ENCODE measurements around the gene CTSD. TPM values are rescaled to one million over a fixed set of nuclear protein-coding genes. Genes with fewer than 3 reads are reported as not detected.

Gene CTSD
- total RNA-seq, 6 experiments from 2014 or later, result 212 to 240 (median 229) TPM

GRCh38 chr11:1782031-1782590 is 18.4 kb upstream of the CTSD start:
- Mint-ChIP-seq H3K9me3 (no peaks in the 10 kb centered on the region), H3K36me3 (ENCODE audit: low read depth) (no peaks in the 10 kb centered on the region), H3K27ac (no peak overlapping the region), H3K4me1 (ENCODE audit: low read depth) (peaks cover 19% of the 10 kb centered on the region), H3K27me3 (ENCODE audit: insufficient read depth) (peaks cover 41% of the 10 kb centered on the region), H3K4me3 (no peak overlapping the region)
- TF ChIP-seq CTCF (IDR thresholded peaks at IDR 0.05), result no peak
- no peak for DNase-seq

GRCh38 chr11:1781593-1781975 is 17.9 kb upstream of the CTSD start:
- no peak for DNase-seq
- peaks cover 19% of the 10 kb centered on the region for H3K4me1 Mint-ChIP-seq (ENCODE audit: low read depth)
- H3K27me3 Mint-ChIP-seq (ENCODE audit: insufficient read depth), result peaks cover 40% of the 10 kb centered on the region
- no peak overlapping the region for H3K27ac Mint-ChIP-seq
- TF ChIP-seq CTCF (IDR thresholded peaks at IDR 0.05), result no peak
- no peak overlapping the region for H3K4me3 Mint-ChIP-seq
- H3K36me3 Mint-ChIP-seq (ENCODE audit: low read depth), result no peaks in the 10 kb centered on the region
- H3K9me3 Mint-ChIP-seq, result no peaks in the 10 kb centered on the region

GRCh38 chr11:1780700-1781592 is 17.2 kb upstream of the CTSD start:
- Mint-ChIP-seq H3K9me3 (no peaks in the 10 kb centered on the region), H3K4me3 (no peak overlapping the region), H3K36me3 (ENCODE audit: low read depth) (no peaks in the 10 kb centered on the region), H3K4me1 (ENCODE audit: low read depth) (peaks cover 12% of the 10 kb centered on the region), H3K27me3 (ENCODE audit: insufficient read depth) (peaks cover 39% of the 10 kb centered on the region), H3K27ac (no peak overlapping the region)
- no peak for TF ChIP-seq CTCF (IDR thresholded peaks at IDR 0.05)
- no peak for DNase-seq

- Mint-ChIP-seq H3K27me3 (ENCODE audit: insufficient read depth) (peaks cover 37% of the 10 kb centered on the region), H3K27ac (no peak overlapping the region), H3K4me1 (ENCODE audit: low read depth) (peaks cover 10% of the 10 kb centered on the region), H3K36me3 (ENCODE audit: low read depth) (no peaks in the 10 kb centered on the region), H3K4me3 (no peak overlapping the region), H3K9me3 (no peaks in the 10 kb centered on the region)
- TF ChIP-seq CTCF (IDR thresholded peaks at IDR 0.05), result no peak
- DNase-seq, result no peak
Observed at GRCh38 chr11:1779806-1780699, 16.3 kb upstream of the CTSD start.

- Mint-ChIP-seq H3K27me3 (ENCODE audit: insufficient read depth) (peaks cover 34% of the 10 kb centered on the region), H3K27ac (no peak overlapping the region), H3K4me1 (ENCODE audit: low read depth) (peaks cover 10% of the 10 kb centered on the region), H3K4me3 (no peak overlapping the region), H3K36me3 (ENCODE audit: low read depth) (no peaks in the 10 kb centered on the region), H3K9me3 (no peaks in the 10 kb centered on the region)
- no peak for TF ChIP-seq CTCF (IDR thresholded peaks at IDR 0.05)
- no peak for DNase-seq
Observed at GRCh38 chr11:1779034-1779805, 15.5 kb upstream of the CTSD start.
